MCF 10A (cell line): ENCODE data around the gene RAPGEF3. TPM values are rescaled to one million over a fixed set of nuclear protein-coding genes. Genes with fewer than 3 reads are reported as not detected.

ENCODE experiments used
- BruUV-seq: library from RNA; stranded (reverse); fragments of 400-500 nt; replicated peaks from 2 replicates; lab custom pipeline; 2021; lab: Mats Ljungman, UMichigan
- CTCF ChIA-PET: fragments of 300-600 bp; sonication (Branson Sonifier 250); formaldehyde crosslinking; extraction: SDS; loops from one replicate; lab custom pipeline; 2021; ENCODE audit warnings: antibody characterized with exemption, inconsistent platforms; lab: Yijun Ruan, JAX
- POLR2A ChIA-PET: fragments of 300-600, 350-650 bp; sonication (Branson Sonifier 250); formaldehyde crosslinking; extraction: SDS; loops from one replicate; lab custom pipeline; 2020; ENCODE audit warnings: antibody characterized with exemption, inconsistent platforms; lab: Yijun Ruan, JAX
- DNase-seq: peaks from one replicate; pipeline ENCODE4 v3.0.0-alpha.2; 2018; ENCODE audit not compliant: unreplicated experiment
- H3K27ac Mint-ChIP-seq: one replicate; pipeline ENCODE4 v1.8.0; 2022; ENCODE audit warnings: mild to moderate bottlenecking, low read depth, mixed read lengths; ENCODE audit not compliant: unreplicated experiment
- H3K27me3 Mint-ChIP-seq: one replicate; pipeline ENCODE4 v1.8.0; 2022; ENCODE audit warnings: mixed read lengths; ENCODE audit not compliant: insufficient read depth, unreplicated experiment
- H3K36me3 Mint-ChIP-seq: one replicate; pipeline ENCODE4 v1.8.0; 2022; ENCODE audit warnings: mild to moderate bottlenecking, moderate library complexity, mixed read lengths; ENCODE audit not compliant: insufficient read depth, unreplicated experiment
- H3K4me1 Mint-ChIP-seq: one replicate; pipeline ENCODE4 v1.8.0; 2022; ENCODE audit warnings: mixed read lengths; ENCODE audit not compliant: insufficient read depth, unreplicated experiment
- H3K4me3 Mint-ChIP-seq: one replicate; pipeline ENCODE4 v1.8.0; 2022; ENCODE audit warnings: mild to moderate bottlenecking, moderate library complexity, mixed read lengths; ENCODE audit not compliant: unreplicated experiment
- H3K9me3 Mint-ChIP-seq: one replicate; pipeline ENCODE4 v1.8.0; 2022; ENCODE audit warnings: mixed read lengths; ENCODE audit not compliant: unreplicated experiment
- intact Hi-C: fragments of 100-400 bp; cut with micrococcal nuclease; formaldehyde crosslinking; loops from 2 replicates; pipeline ENCODE4 v1.14.1; 2022
- total RNA-seq: library from RNA; stranded (reverse); gene quantifications from 2 replicates; pipeline ENCODE4 v1.2.3, GENCODE V29; 2022
- TF ChIP-seq, protein P1 (sequence below): fragments of 200-600 bp; IDR thresholded peaks from one replicate; pipeline ENCODE4 v1.8.0; 2022; ENCODE audit warnings: antibody characterized with exemption, mild to moderate bottlenecking; ENCODE audit not compliant: unreplicated experiment

RAPGEF3 gene
- total RNA-seq, 1 experiment from 2014 or later, result 1.4 TPM

DNA sequence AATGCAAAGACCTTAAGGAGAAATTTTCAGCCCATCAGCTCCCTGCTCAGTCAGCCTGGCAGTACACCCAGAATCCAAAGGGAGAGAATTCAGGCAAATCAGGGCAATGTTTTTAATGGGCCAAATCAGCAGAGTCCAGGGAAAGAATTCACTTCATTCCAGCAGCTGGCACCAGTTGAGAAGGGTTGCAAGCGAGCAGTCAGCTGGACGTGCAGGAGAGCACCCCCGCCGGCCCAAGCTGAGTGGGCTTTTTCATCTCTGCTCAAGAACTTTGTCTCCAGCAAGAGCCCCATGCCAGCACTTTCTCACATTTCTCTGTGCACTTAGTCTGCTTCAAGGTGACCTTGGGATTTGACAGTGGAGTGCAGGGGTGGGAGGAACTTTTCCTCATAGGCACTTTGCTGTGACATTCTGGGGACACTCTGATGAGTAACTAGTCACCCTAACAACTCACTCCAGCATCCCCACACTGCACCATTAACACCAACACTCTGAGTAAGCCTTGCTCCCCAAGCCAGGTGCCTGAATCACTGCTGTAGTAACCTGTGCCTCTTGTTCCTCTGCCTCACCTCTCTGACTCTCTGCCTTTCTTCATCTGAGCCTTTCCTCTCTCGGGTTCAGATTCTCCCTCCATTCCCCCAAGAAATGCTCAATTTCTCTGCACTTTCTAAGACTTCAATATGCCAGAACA, 35.6 kb downstream of the RAPGEF3 start:
- DNase-seq, result no peak
- no peaks in the 10 kb centered on the region for H3K4me1 Mint-ChIP-seq
- peaks cover 6% of the 10 kb centered on the region for H3K36me3 Mint-ChIP-seq
- no peaks in the 10 kb centered on the region for H3K27me3 Mint-ChIP-seq
- BruUV-seq, result no TSS peak
- intact Hi-C loops, result no loop called here
- TF ChIP-seq, protein P1, sequence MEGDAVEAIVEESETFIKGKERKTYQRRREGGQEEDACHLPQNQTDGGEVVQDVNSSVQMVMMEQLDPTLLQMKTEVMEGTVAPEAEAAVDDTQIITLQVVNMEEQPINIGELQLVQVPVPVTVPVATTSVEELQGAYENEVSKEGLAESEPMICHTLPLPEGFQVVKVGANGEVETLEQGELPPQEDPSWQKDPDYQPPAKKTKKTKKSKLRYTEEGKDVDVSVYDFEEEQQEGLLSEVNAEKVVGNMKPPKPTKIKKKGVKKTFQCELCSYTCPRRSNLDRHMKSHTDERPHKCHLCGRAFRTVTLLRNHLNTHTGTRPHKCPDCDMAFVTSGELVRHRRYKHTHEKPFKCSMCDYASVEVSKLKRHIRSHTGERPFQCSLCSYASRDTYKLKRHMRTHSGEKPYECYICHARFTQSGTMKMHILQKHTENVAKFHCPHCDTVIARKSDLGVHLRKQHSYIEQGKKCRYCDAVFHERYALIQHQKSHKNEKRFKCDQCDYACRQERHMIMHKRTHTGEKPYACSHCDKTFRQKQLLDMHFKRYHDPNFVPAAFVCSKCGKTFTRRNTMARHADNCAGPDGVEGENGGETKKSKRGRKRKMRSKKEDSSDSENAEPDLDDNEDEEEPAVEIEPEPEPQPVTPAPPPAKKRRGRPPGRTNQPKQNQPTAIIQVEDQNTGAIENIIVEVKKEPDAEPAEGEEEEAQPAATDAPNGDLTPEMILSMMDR, result no peak
- no peak overlapping the region for H3K4me3 Mint-ChIP-seq
- no peaks in the 10 kb centered on the region for H3K9me3 Mint-ChIP-seq
- ChIA-PET CTCF (interaction anchor here (0.6 to 11.6 kb wide), 4 partner anchors 8 to 180 kb away, joined by 3 to 173 read pairs (median 16); no protein-coding TSS in a partner anchor), POLR2A (no interaction called here)
- H3K27ac Mint-ChIP-seq, result no peak overlapping the region

DNA sequence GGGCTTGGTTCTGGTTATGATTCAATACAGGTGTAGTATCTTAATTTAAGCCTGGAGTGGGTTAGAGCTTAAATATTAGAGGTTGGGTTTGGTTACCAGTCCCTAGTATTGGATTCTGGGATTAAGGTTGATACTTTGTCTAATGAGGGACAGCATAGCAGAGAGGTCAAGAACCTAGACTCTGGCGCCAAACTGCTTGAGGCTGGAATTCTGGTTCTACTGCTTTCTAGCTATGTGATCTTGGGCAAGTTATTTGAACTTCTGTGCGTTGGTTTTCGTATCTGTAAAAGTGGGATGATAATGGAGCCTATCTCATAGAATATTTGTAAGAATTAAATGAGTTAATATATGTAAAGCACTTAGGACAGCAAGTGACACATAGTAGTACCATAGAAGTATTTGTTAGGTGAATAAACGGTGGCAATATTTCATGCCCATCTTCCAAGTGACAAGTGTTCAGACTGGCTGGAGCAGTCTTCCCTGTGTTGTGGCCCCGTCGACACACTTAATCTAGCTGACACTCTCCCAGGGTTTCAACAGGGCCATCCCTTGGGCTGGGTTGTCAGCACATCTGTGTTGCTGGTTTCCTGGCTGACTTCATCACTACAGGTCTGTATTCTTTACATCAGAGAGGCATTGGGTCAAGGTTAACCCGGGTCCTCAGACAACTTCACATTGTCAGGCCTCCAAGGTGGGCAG, 36.4 kb downstream of the RAPGEF3 start:
- Mint-ChIP-seq H3K9me3 (no peaks in the 10 kb centered on the region), H3K27ac (no peak overlapping the region), H3K4me1 (no peaks in the 10 kb centered on the region), H3K27me3 (no peaks in the 10 kb centered on the region), H3K4me3 (no peak overlapping the region), H3K36me3 (peaks cover 6% of the 10 kb centered on the region)
- TF ChIP-seq, protein P1, result no peak
- DNase-seq, result no peak
- CTCF ChIA-PET, result interaction anchor here (0.6 to 1.7 kb wide), 5 partner anchors 20 to 181 kb away, joined by 3 to 5 read pairs (median 4); no protein-coding TSS in a partner anchor
- POLR2A ChIA-PET, result no interaction called here
- BruUV-seq, result no TSS peak
- intact Hi-C loops, result no loop called here

DNA sequence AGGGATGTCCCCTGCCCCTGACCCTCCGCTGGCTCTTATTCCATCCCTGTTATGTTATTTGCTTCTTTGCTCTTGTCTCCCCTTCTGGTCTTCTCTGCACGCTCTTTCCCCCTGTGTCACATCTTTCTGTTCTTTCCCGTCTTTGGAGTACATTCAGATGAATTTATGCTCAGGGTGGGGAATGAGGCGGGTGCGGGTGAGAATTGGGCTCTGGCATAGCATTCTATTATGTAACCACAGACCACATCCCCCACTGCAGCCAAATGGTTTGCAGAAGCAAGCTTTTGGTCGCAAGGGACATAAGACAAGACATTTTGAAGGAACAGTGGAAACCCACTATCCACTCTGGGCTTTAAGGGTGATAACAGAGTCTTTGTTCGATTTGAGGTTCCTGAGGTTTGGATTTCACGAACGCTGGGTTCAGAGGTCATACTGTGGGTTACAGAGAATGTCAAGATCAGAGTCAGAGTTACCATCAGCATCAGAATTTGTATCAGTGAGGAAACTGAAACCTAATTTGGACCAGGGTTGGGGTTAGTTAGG, 37.2 kb downstream of the RAPGEF3 start:
- Mint-ChIP-seq H3K9me3 (no peaks in the 10 kb centered on the region), H3K4me1 (no peaks in the 10 kb centered on the region), H3K27me3 (no peaks in the 10 kb centered on the region), H3K27ac (no peak overlapping the region), H3K4me3 (no peak overlapping the region), H3K36me3 (peaks cover 6% of the 10 kb centered on the region)
- BruUV-seq, result no TSS peak
- TF ChIP-seq, protein P1, result no peak
- DNase-seq, result no peak
- ChIA-PET POLR2A (no interaction called here), CTCF (interaction anchor here (0.6 to 1.7 kb wide), 4 partner anchors 21 to 117 kb away, joined by 3 to 5 read pairs (median 4); no protein-coding TSS in a partner anchor)
- intact Hi-C loops, result no loop called here

DNA sequence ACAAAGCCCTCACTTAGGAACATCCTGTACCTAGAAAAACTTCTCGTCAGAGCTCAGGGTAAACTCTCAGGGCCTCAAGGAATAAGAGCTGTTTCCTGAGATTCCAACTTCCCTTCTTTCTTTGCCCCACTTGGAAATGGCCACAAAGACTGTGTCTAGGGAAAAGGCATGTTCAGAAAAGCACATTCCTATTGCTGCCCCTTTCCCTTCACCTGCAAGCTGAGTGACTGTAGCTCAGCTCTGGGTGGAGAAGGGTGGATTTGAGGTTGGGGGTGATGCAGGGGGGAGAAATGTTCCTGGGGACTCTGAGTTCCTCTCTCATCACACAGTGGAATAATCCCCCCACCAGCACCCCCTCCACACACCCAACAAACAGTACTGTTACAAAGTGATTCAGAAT, 40.1 kb downstream of the RAPGEF3 start:
- H3K27me3 Mint-ChIP-seq, result no peaks in the 10 kb centered on the region
- no peak overlapping the region for H3K4me3 Mint-ChIP-seq
- TF ChIP-seq, protein P1, result no peak
- H3K9me3 Mint-ChIP-seq, result no peaks in the 10 kb centered on the region
- ChIA-PET CTCF (interaction anchor here (0.9 to 2.3 kb wide), 6 partner anchors 12 to 119 kb away, joined by 3 to 12 read pairs (median 5); partner anchors contain the start of gene RPAP3), POLR2A (interaction anchor here (0.7 kb wide), 1 partner anchor 8 kb away, joined by 4 read pairs; no protein-coding TSS in a partner anchor)
- DNase-seq, result no peak
- no peak overlapping the region for H3K27ac Mint-ChIP-seq
- peaks cover 15% of the 10 kb centered on the region for H3K4me1 Mint-ChIP-seq
- no TSS peak for BruUV-seq
- intact Hi-C loops, result loop anchor here (5.0 kb wide), 1 partner anchor 449 kb away; no protein-coding TSS in a partner anchor
- H3K36me3 Mint-ChIP-seq, result peaks cover 6% of the 10 kb centered on the region
